ENCODE measurements around the gene PIP4P1.
"Not testable (repeated sequence)": the region's sequence is repeated elsewhere in the genome, so short reads cannot be mapped to it uniquely, and the experiment has no call there.

PIP4P1 gene

GRCh38 chr14:20468764-20469241 lies 7.6 kb upstream of the PIP4P1 start:
- no peak for DNase-seq (ENCODE audit: low read depth)

GRCh38 chr14:20460458-20461224 lies 593 bp downstream of the PIP4P1 start:
- peak overlapping the region; percentile 92 for H3K4me3 ChIP-seq (ENCODE audit: low read depth, low read length)
- no peak for TF ChIP-seq CTCF (conservative IDR thresholded peaks at IDR 0.05; ENCODE audit: low read depth, low read length)
- no peak for DNase-seq (ENCODE audit: low read depth)

More at GRCh38 chr14:20468764-20469241, 7.6 kb upstream of the PIP4P1 start:
- peak overlapping the region; percentile 81 for H3K4me3 ChIP-seq (ENCODE audit: low read depth, low read length)
- no peak for TF ChIP-seq CTCF (conservative IDR thresholded peaks at IDR 0.05; ENCODE audit: low read depth, low read length)

- TF ChIP-seq CTCF (conservative IDR thresholded peaks at IDR 0.05; ENCODE audit: low read depth, low read length), result no peak
- H3K4me3 ChIP-seq (ENCODE audit: low read depth, low read length), result no peak overlapping the region
- no peak for DNase-seq (ENCODE audit: low read depth)
Measured at GRCh38 chr14:20458031-20458789, 3.0 kb downstream of the PIP4P1 start.

GRCh38 chr14:20456971-20457370 lies 4.3 kb downstream of the PIP4P1 start:
- no peak overlapping the region for H3K4me3 ChIP-seq (ENCODE audit: low read depth, low read length)
- no peak for DNase-seq (ENCODE audit: low read depth)

GRCh38 chr14:20455355-20456300 lies 5.6 kb downstream of the PIP4P1 start:
- DNase-seq (ENCODE audit: low read depth), result peak; percentile 95
- H3K4me3 ChIP-seq (ENCODE audit: low read depth, low read length), result peak overlapping the region; percentile 84
- no peak for TF ChIP-seq CTCF (conservative IDR thresholded peaks at IDR 0.05; ENCODE audit: low read depth, low read length)

More at GRCh38 chr14:20456971-20457370, 4.3 kb downstream of the PIP4P1 start:
- TF ChIP-seq CTCF (conservative IDR thresholded peaks at IDR 0.05; ENCODE audit: low read depth, low read length), result no peak

- peak; percentile 100 for DNase-seq (ENCODE audit: low read depth)
- TF ChIP-seq CTCF (conservative IDR thresholded peaks at IDR 0.05; ENCODE audit: low read depth, low read length), result no peak
- peak within 1 kb of the TSS; percentile 84 for H3K4me3 ChIP-seq (ENCODE audit: low read depth, low read length)
Measured at GRCh38 chr14:20454516-20455354, 6.5 kb downstream of the PIP4P1 start, which contains the start of the genes APEX1 and OSGEP. APEX1 (plus strand) TSS chr14:20455226; CDS start chr14:20455646, 420 bp downstream. OSGEP (minus strand) TSS chr14:20454812; CDS start chr14:20454683, 129 bp downstream.

- DNase-seq (ENCODE audit: low read depth); H3K4me3 ChIP-seq (ENCODE audit: low read depth, low read length): not testable (repeated sequence)
Measured at GRCh38 chr14:20452831-20453230, 8.4 kb downstream of the PIP4P1 start.
